HT1080 (cell line): Measurements from ENCODE around the gene CLUH. TPM values are rescaled to one million over a fixed set of nuclear protein-coding genes. Genes with fewer than 3 reads are reported as not detected.
"Not testable (repeated sequence)": the region's sequence is repeated elsewhere in the genome, so short reads cannot be mapped to it uniquely, and the experiment has no call there.

ENCODE experiments used
- DNase-seq: peaks from one replicate; pipeline ENCODE4 v3.0.0-alpha.2; 2015; ENCODE audit warnings: low read depth
- total RNA-seq: library from RNA; depleted of rRNA; stranded (reverse); fragments of >200 nt; shearing (Covaris generic); gene quantifications from 2 replicates; pipeline ENCODE4 v1.2.3, GENCODE V29; 2014

The CLUH gene
- total RNA-seq, 1 experiment from 2014 or later = 75.8 TPM

DNA sequence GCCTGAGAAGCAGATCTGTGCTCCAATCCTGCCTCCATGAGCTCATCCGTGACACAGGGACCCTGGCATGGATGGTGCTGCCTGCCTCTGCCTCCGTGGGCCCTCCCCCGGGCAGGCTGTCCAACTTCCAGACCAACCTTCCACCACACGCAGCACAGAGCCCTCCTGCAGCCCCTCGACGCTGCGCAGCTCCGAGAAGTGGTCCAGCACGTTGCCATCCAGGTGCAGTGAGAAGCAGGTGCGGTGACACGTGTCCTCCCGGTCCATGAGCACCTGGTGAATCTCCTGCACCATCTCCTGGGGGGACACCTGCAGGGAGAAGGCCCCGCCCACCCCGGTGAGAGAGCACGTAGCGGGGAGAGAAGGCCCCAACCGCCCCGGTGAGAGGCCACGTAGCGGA lies 8.4 kb downstream of the CLUH start:
- DNase-seq = no peak

DNA sequence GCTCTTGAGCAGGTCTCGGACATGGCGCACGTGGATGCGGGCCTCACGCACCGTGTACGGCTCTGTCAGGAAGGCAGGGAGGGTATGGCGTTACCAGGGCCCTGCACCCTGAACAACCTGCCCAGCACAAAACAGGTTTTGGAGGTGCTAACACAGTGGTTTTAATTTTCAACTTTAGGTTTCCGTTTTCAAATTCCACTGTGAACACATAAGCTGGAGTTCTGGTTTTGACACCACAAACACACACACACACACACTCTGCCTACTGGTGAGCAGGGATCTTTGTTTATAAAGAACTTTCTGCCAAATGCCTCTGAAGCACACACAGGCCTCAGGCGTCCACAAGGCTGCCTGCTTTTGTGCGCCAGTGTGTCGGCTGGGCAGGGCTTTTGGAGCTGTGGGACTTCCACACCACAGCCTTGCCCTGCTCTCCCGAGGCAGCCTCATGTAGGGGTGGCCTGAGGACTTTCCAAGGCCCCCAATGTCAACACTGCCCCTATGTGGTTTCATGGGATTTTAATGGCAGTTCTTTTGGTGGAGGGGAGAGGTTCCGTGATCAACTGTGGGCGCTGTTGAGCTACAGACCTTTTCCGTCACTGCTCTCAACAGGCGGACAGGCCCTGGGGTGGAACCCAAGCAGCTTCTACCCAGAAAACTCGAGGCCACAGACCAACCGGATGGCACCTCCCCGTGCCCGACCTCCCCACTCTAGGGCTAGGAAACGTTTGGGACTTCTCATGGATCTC lies 9.4 kb downstream of the CLUH start:
- DNase-seq = no peak

DNA sequence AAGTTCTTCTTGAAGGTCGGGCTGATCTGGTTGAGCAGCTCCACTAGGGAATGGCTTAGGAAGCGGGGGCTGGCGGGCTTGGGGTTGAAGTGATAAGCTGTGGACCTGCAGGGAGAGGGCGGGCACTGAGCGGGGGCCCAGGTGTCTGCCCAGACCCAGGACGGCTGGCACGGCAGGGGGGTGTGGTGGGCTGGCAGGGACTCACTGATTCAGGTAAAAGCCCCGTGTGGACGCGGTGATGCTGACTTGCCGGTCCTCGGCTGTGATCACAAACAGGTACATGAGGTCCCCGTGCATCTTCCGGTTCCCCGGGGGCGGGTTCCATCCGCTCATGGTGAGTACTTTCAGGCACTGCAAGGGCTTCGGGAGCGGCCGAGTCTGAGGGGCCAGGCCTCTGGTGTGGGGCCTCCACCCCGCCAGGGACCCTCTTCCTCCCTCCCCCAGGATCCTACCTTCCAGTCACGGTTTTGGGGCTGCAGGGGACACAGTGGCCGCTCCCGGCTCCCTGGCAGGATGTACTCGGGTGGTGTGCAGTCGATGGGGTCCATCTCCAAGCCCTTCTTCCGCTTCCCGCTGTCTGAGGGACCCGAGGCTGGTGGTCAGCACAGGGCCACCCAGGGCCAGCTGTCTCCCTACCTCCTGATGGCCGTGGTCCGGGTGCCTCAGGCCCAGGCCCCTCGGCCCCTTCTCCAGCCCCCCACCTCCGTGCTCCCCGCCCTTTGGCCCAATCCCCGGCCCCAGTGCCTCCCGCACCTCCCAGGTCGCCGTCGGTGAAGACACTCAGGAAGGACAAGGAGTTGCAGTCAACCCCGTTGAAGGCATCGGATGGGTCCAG lies 10.2 kb downstream of the CLUH start:
- DNase-seq = no peak

DNA sequence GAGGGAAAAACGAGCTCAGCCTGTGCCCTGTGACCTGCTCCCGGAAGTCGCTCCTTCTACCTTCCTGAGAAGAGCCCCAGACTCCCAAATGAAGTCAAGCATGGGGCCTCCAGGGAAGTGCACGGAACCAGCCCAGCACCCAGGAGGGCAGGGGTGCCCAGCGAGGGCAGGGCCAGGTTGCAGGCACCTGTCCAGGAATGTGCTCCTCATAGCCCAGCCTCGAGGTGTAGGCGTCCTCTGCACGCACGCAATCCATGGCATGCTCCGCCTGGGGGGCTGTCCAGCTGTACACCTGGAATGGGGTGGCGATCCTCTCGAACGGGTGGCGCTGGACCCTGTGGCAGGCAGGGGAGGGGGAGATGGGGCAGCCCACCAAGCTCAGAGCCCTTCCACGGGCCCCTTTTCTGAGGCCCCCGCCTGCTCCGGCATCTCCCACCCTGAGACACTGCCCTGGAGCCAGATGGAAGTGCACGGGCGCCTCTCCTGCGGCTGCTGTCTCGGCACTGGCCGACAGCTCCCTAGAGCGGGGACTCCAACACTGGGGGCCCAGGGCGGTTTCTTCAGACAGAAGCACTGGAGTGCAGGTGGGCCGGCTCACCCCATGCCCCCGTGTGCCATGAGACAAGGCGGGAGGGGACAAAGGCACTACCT lies 10.9 kb downstream of the CLUH start:
- DNase-seq = no peak

DNA sequence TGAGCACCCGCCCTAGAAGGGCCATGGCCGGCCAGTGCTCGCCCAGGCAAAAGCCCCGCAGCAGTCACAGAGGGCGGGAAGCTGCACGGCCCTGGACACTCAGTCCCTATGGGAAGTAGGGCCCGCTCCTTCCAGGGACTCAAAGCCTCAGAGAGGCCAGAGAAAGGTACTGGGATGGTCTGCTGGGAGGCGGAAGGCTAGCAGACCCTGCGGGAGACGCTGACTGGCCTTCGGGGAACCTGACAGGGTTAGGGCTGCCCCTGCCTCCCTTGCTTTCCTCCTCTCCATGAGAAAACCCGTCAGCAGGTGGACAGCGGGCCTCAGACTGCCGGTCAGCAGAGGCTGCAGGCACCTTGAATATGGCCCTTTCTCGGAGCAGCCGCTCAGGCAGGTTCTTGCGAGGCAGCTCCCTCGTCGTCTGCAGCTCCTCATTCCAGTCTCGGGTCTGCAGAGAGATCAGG lies 11.5 kb downstream of the CLUH start:
- DNase-seq = no peak

DNA sequence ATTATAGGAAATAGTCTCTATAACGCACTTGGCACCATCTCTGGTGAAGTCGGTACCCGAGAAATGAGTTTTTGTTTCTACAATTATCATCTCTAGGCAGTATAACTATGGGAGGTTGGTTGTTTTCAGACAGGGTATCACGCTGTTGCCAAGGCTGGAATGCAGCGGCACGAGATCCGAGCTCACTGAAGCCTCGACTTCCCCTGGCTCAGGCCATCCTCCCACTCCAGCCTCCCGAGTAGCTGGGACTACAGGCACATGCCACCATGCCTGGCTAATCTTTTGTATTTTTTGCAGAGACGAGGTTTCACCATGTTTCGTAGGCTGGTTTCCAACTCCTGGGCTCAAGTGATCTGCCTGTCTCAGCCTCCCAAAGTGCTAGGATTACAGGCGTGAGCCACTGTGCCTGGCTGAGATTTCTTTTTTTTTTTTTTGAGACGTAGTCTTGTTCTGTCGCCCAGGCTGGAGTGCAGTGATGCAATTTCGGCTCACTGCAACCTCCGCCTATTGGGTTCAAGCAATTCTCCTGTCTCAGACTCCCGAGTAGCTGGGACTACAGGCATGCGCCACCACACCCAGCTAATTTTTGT lies 12.3 kb downstream of the CLUH start:
- DNase-seq = not testable (repeated sequence)

DNA sequence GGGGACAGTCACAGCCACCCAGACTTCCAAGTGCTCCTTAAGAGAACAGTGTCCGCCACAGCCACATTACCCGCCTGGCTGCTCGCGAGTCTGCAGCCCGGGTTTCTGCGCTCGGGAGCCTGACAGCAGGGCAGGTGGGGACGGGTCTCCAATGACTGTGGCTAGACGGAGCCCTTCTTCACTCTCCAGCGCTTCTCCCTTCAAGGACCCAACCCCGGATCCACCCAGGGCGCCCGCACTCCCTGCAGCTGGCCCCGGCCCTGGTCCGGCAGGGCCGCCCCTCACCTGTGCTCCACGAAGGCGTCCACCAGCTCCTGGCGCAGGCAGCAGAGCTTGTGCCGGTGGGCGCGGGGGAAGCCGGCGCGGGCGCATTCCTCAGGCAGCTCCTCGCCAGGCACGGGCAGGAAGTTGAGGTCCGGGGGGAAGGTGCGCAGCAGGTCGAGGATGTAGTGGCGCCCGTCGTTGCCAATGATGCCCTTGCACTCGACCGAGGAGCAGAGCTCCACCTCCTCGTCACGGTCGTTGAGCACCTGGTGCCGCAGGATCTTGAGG lies 13.9 kb downstream of the CLUH start:
- DNase-seq = no peak

DNA sequence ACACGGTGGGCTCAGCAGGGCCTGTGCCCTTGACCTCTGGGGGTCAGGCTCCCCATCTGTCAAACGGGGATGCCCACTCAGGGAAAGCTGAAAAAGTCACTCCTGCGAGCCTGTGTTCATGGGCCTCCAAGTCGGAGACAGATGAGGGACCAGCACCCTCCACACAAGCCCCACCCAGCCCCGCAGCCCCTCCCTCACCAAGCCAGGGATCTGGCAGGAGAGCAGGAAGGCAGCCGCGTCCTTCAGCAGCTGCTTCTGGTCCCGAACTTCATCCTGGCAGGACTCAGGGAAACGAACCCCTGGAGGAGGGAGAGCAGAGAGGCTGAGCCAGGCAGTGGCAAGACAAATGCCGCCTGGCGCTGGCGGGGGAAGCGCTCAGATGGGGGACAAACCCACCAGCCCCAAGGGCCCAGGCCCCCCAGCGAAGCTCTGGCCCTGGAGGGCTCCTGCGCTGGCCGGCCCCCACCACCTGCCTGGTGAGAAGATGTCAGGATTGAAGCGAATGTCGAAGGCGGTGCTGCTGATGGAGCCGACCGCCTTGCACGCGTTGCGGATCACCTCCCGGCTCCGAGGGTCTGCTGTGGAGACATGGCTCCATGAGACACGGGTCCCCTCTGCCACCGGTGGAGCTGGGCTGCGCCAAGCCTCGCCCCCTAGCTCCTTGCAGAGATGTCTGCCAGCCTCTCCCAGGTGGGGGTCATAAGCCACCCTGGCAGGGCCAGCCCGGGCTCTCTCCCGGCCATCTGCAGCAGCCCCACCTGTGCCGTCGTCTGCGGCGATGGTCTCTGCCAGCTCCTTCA lies 15.4 kb downstream of the CLUH start:
- DNase-seq = no peak

DNA sequence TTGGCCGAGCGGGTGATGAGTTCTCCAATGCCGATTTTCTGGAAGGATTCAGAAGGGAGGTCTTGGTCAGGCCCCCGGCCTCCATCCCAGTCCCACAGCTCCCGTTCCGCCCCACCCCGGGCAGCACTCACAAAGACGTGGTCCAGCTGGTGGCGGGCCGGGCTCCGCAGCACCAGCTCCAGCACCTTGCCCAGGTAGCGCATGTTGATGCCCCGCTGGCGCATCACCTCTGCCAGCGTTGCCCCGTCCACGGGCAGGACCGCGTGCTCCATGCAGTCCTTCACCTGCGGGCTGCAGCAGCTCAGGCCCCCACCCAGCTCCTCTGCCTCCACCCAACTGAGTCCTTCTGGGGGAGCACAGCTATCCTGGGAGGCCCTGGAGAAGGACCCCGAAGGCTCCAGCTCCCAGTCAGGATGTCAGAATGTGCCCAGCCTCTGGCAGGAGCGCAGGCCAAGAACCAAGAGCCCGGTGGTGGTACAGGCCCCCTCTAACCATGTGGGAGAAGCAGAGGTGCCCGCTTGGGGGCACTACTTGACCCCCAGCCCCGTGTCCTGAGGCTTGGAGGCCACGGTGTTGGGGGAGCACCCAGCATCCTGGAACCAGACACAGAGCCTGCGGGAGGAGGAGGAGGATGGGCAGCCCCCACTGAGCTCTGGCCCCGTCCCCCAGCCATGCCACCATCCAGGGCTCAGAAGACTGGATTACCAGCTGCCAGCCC lies 16.2 kb downstream of the CLUH start:
- DNase-seq = no peak

DNA sequence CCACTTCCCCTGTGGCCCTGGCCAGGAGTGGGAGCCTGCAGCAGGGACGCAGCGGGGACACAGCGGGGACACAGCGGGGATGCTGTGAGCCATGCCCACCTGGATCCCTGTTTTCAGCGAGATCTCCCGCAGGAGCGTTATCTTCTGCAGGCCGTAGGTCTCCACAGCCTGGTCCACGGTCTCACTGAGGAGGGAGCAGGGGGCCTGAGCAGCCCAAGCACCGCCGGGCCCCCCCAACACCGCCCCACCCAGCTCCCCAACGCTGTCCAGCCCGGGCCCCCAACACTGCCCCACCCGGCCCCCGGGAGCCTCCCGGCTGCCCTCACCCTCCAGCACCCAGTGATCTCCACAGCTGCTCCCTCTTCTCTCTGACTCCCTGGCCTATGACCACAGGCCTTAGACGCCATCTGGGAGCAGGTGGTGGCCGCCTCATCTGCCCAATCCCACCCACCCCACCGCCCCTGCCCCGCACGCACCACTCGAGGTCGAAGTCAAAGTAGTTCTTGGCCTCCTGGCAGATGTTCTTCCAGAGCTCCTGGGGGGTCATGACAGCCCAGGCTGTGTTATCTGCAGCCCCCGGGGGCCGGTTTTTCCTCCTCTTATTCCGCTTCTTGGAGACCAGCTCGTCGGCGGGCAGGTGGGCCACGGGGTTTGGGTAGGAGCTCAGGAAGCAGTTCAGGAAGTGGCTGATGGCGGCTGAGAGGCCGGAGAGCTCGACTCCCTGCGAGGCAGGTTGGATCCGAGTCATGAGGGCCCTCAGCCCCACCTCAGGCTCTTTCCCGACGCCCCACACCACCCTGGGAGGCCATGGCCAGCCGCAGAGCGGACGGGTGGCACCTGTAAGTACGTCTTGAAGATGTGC lies 17.0 kb downstream of the CLUH start:
- DNase-seq = no peak

DNA sequence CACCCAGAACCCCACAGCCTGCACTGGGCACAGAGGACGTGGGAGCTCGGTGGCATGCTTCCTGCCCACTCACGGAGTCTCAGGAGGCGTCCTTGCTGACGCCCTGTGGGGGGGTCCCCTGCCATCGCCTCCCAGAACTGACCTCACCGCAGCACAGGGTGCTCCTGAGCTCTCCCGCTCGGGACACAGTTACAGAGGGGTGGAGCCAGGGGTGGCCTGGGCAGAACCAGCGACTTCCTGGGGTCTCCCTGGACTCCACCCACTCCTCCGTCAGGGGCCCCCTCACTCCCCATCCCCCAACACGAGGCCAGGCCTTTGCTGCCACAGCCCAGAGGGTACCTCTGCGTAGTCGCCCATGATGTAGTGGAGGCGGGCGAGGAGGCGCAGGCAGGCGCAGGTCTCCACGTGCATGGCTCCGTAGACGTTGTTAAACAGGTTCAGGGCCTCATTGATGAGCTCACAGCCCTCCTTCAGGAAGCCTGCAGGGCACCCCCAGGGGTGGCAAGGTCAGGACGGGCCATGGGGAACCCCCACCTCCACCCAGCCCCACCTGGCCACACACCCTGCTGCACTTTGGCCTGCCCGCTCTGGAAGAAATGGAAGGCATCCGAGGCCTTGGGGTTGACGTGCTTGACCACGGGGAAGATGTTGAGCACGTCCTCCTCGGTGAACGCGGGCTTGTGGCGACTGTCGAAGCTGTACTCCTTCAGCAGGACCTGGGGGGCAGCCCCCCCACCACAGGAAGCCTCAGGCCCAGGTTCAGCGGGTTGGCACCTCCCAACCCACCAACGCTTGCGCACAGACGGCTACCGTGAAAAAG lies 17.8 kb downstream of the CLUH start:
- no peak for DNase-seq

DNA sequence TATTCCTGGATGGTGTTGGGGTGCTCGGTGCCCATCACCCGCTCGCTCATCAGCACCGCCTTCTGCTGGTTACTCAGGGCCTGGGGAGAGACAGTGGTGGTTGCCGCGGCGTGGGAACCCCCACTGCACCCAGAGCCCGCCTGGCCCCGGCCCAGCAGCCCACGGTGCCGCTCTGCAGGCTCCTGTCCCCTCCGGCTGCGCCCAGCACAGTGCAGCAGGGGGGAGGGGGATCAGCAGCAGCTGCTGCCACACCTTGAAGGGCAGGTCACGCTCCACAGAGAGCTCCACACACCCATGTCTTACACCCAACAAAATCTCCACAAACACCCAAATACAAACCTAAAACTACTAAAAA lies 18.8 kb downstream of the CLUH start:
- no peak for DNase-seq

DNA sequence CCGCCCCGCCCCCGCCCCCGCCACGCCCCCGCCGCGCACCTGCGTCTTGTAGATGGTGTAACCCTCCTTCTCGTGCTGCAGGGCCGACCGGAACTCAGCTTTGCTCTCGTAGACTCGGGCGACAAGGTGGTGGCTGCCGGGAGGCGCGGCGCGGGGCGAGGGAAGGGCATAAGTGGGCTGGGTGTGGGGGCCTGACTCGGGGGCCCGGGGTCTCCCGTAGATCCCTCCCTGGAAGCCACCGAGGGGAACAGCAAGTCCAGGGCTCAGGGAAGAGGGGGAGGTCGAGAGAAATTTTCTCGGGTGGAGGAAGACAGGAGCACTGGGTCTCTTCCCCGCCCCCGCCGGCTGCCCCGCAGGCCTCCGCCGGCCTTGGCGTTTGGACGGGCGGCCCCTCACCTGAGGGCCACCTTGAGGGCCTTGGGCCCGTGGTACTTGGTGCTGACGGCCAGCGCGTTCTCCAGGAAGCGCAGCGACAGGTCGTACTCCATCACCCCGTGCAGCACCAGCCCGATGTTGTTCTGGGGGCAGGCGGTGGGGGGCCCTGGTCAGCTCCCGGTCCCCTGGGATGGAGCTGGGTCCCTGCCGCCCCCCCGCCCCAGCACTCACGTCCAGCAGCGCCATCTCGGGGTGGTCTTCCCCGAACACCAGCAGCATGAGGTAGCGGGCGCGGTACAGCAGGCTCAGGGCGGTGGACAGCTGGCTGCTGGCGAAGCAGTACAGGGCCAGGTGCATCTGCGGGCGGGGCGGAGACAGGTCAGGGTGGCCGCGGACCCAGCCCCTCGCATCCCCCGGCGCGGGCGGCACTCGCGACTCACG lies 19.4 kb downstream of the CLUH start:
- DNase-seq = no peak

DNA sequence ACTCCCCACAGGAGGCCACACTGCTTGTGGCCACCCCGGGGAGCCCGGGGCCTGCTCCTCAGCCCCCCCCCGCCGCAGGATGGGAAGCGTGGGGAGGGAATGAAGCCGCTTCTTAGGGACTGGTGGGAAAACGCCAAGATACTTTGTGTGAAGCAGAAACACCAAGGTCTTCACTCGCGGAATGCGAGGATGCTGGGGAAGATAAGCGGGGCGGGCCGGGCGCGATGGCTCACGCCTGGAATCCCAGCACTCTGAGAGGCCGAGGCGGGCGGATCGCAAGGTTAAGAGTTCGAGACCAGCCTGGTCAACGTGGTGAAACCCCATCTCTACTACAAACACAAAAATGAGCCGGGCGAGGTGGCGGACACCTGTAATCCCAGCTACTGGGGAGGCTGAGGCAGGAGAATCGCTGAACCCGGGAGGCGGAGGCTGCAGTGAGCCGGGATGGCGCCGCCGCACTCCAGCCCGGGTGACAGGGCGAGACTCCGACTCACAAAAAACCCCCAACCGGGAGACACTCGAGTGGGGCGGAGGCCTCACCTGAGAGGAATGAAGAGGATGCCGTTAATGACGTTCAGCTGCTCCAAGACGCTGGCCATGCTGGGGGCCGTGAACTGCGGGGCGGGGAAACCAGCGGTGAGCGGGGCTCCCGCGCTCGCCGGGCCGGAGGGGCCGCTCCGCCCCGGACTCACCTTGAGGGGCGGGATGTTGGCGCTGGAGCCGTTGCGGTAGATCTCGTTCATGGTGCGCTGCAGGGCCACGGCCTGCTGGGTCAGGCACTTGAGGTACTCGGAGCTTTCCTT lies 20.3 kb downstream of the CLUH start:
- no peak for DNase-seq

DNA sequence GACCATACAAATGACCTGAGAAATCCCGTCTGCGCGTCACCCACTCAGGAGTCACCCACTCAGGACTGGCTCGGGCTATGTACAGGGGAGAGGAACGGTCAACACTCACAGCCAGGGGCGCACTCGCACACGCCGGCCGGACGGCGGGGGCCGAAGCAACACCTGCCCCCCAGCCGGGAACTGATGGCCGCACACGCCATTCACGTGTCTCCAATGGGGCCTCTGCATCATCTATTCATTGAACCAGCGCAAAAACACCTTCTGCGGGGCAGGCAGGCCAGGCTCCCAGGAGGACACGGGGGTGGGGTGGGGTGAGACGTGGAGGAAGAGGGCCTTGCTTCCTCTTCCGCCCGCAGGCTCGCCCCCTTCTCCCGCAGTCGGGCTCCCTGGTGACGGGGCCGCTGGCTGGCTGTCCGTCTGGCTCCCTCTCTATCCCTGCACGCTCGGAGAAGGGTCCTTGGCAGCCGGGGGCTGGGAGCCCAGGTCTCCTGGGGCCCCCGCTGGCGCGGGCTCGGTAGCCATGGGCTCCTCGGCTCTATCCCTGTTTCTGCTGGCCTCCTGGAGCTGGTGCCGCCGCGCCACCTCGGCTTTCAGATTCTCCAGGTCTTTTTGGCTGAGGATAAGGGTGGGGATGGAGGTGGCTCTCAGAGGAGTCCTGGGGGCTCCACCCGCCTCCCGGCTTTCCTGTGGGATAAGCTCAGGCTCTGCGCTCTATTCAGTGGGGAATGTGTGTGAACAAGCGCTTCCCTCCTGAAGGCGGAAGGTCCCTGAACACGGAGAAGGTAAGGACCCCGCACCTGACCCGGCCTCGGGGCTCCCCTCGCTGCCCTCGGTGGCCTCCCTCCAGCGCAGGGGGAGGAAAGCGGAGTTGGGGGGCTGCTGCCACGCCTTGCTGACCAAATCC lies 21.1 kb downstream of the CLUH start:
- DNase-seq = no peak
